K562 (cell line): ENCODE data around the gene FANCD2. TPM values are rescaled to one million over a fixed set of nuclear protein-coding genes. Genes with fewer than 3 reads are reported as not detected.

ENCODE experiments used
- ATAC-seq: fragments of 200-7000 bp; cut with Tn5 transposase; 3 replicates; pipeline ENCODE4 v1.9.1; 2020; ENCODE audit warnings: moderate library complexity
- BruUV-seq: library from RNA; stranded (reverse); fragments of 400-500 nt; replicated peaks from 2 replicates; lab custom pipeline; 2021; lab: Mats Ljungman, UMichigan
- CTCF ChIA-PET: fragments of 300-600 bp; formaldehyde crosslinking; extraction: SDS; loops from one replicate; lab custom pipeline; 2021; ENCODE audit warnings: low intra/inter-chr PET ratio; lab: Yijun Ruan, JAX
- POLR2A ChIA-PET: fragments of 300-600, 350-650 bp; sonication (Branson Sonifier 250); formaldehyde crosslinking; extraction: SDS; loops from one replicate; lab custom pipeline; 2021; ENCODE audit warnings: antibody characterized with exemption, inconsistent platforms; lab: Yijun Ruan, JAX
- DNase-seq, 4 experiments: peaks; one replicate each; pipeline versions ENCODE4 v3.0.0 to v3.0.0-alpha.2; 2011 to 2018; ENCODE audit warnings: low spot score in 3 of 4, mixed read lengths in 3 of 4; ENCODE audit errors: extremely low read depth in 1 of 4
- FAIRE-seq: peaks from 2 replicates; lab custom pipeline; 2011; peaks lifted over from hg19 to GRCh38; lab: Jason Lieb, UNC
- H2AFZ ChIP-seq: 2 replicates; pipeline ENCODE4 v1.6.0; 2011; ENCODE audit warnings: low read depth, low read length, control low read depth, inconsistent platforms
- H3K27ac ChIP-seq: fragments of 200-600 bp; 3 replicates; pipeline ENCODE4 v1.8.0; 2011; ENCODE audit warnings: low read depth, mild to moderate bottlenecking, control low read depth, inconsistent platforms, low read length, moderate library complexity, mixed read lengths; ENCODE audit errors: extremely low read depth
- H3K27me3 ChIP-seq, 2 experiments: fragments of 300-600 bp in 1 of 2; 2 replicates in 1 of 2; 3 replicates in 1 of 2; pipeline versions ENCODE4 v1.6.0 to v1.8.0; 2011; ENCODE audit warnings: inconsistent platforms in 2 of 2, low read length in 2 of 2, mild to moderate bottlenecking in 1 of 2, mixed read lengths in 1 of 2, moderate library complexity in 1 of 2; ENCODE audit not compliant: control insufficient read depth in 2 of 2, insufficient read depth in 2 of 2
- H3K36me3 ChIP-seq: fragments of 300-600 bp; 3 replicates; pipeline ENCODE4 v1.8.0; 2011; ENCODE audit warnings: mild to moderate bottlenecking, low read length, inconsistent platforms; ENCODE audit not compliant: control insufficient read depth, insufficient read depth
- H3K4me1 ChIP-seq, 2 experiments: fragments of 200-600 bp in 1 of 2; replicated peaks in 1 of 2; 2 replicates in 1 of 2; 3 replicates in 1 of 2; pipeline versions ENCODE4 v1.5.1 to v1.8.0; 2011; ENCODE audit warnings: inconsistent platforms in 2 of 2, low read length in 2 of 2, mild to moderate bottlenecking in 1 of 2, mixed read lengths in 1 of 2, moderate library complexity in 1 of 2; ENCODE audit not compliant: control insufficient read depth in 2 of 2, insufficient read depth in 2 of 2
- H3K4me2 ChIP-seq: 2 replicates; pipeline ENCODE4 v1.6.1; 2011; ENCODE audit warnings: low read length, control low read depth, inconsistent platforms, mixed read lengths; ENCODE audit not compliant: insufficient read depth
- H3K4me3 ChIP-seq: fragments of 200-600 bp; sonication (generic), shearing (Covaris generic); 2 replicates; pipeline ENCODE4 v1.5.1; 2016; ENCODE audit warnings: control low read depth, inconsistent platforms
- H3K79me2 ChIP-seq: fragments of 200-600 bp; 3 replicates; pipeline ENCODE4 v1.8.0; 2011; ENCODE audit warnings: low read length, inconsistent platforms; ENCODE audit not compliant: control insufficient read depth, insufficient read depth
- H3K9ac ChIP-seq, 2 experiments: 2 replicates each; pipeline versions ENCODE4 v1.6.0 to v1.6.1; 2011; ENCODE audit warnings: low read depth in 2 of 2, low read length in 2 of 2, control low read depth in 1 of 2, inconsistent platforms in 1 of 2, mild to moderate bottlenecking in 1 of 2, mixed read lengths in 1 of 2; ENCODE audit not compliant: insufficient read depth in 1 of 2
- H3K9me1 ChIP-seq: one replicate; pipeline ENCODE4 v1.6.0; 2011; ENCODE audit warnings: inconsistent platforms, mild to moderate bottlenecking, low read length, moderate library complexity; ENCODE audit not compliant: control insufficient read depth, insufficient read depth
- H3K9me3 ChIP-seq: replicated peaks from 2 replicates; pipeline ENCODE4 v1.5.1; 2011; ENCODE audit warnings: low read depth, low read length, inconsistent platforms; ENCODE audit not compliant: control insufficient read depth, insufficient read depth
- H4K20me1 ChIP-seq: replicated peaks from 2 replicates; pipeline ENCODE4 v1.6.1; 2011; ENCODE audit warnings: low read length, inconsistent platforms, mixed read lengths; ENCODE audit not compliant: control insufficient read depth, insufficient read depth
- CBFA2T2 ChIP-seq: fragments of 450-650 bp; conservative IDR thresholded peaks from 2 replicates; pipeline ENCODE4 v1.6.1; 2017; ENCODE audit warnings: mild to moderate bottlenecking
- CREB3 ChIP-seq: fragments of 450-650 bp; conservative IDR thresholded peaks from 2 replicates; pipeline ENCODE4 v1.6.1; 2016; ENCODE audit warnings: missing genetic modification characterization, low read depth, mild to moderate bottlenecking, missing compliant biosample characterization, moderate library complexity
- GTF2E2 ChIP-seq: fragments of 200-800 bp; sonication (Bioruptor generic); IDR thresholded peaks from 2 replicates; pipeline ENCODE4 v1.6.1; 2016; ENCODE audit warnings: missing genetic modification characterization, missing compliant biosample characterization
- MITF ChIP-seq: IDR thresholded peaks from 2 replicates; pipeline ENCODE4 v1.6.1; 2014; ENCODE audit warnings: antibody characterized with exemption
- MTA1 ChIP-seq: fragments of 450-650 bp; IDR thresholded peaks from 2 replicates; pipeline ENCODE4 v1.6.1; 2017; ENCODE audit warnings: borderline replicate concordance
- MYBL2 ChIP-seq, 2 experiments: fragments of 450-650 bp in 1 of 2; sonication (generic) in 1 of 2; formaldehyde crosslinking in 1 of 2; IDR thresholded peaks; 2 replicates each; pipeline versions ENCODE4 v1.6.1 to v1.8.1; 2017 to 2022; ENCODE audit warnings: borderline replicate concordance in 1 of 2, inconsistent platforms in 1 of 2, low read depth in 1 of 2, mild to moderate bottlenecking in 1 of 2, missing genetic modification reagents in 1 of 2, moderate library complexity in 1 of 2
- POLR2A ChIP-seq: fragments of 450-650 bp; conservative IDR thresholded peaks from 2 replicates; pipeline ENCODE4 v1.6.1; 2016
- POLR2AphosphoS2 ChIP-seq: IDR thresholded peaks from 2 replicates; pipeline ENCODE4 v1.6.1; 2012; ENCODE audit warnings: low read length, improper control_type of control experiment
- POLR2AphosphoS5 ChIP-seq: IDR thresholded peaks from 2 replicates; pipeline ENCODE4 v1.6.1; 2011; ENCODE audit warnings: mild to moderate bottlenecking, low read depth, low read length, moderate library complexity; ENCODE audit not compliant: control insufficient read depth, insufficient read depth
- RBM15 ChIP-seq: fragments of 200-400 bp; formaldehyde crosslinking; IDR thresholded peaks from 2 replicates; pipeline ENCODE4 v1.6.1; 2018; ENCODE audit warnings: mild to moderate bottlenecking, low read length, moderate library complexity; ENCODE audit not compliant: insufficient read depth
- SUPT5H ChIP-seq: fragments of 450-650 bp; IDR thresholded peaks from 2 replicates; pipeline ENCODE4 v1.6.1; 2016
- ZBTB26 ChIP-seq: fragments of 450-650 bp; formaldehyde crosslinking; IDR thresholded peaks from 2 replicates; pipeline ENCODE4 v1.4.0; 2022; ENCODE audit warnings: missing genetic modification characterization
- ZNF431 ChIP-seq: sonication (generic); formaldehyde crosslinking; IDR thresholded peaks from 2 replicates; pipeline ENCODE4 v1.8.0; 2022; ENCODE audit warnings: mild to moderate bottlenecking, missing genetic modification reagents
- WGBS: fragments of 100-300 bp; shearing (Covaris generic); methylation state at CpG from one replicate; pipeline ENCODE4 v1.1.6; 2016; ENCODE audit warnings: low coverage, mixed read lengths; ENCODE audit not compliant: insufficient coverage; ENCODE audit errors: missing lambda C conversion rate; 5-methylcytosine and 5-hydroxymethylcytosine counted together
- in situ Hi-C: fragments of 300-500 bp; cut with MboI; formaldehyde crosslinking; loops from 4 replicates; pipeline ENCODE4 v1.15.0; 2018; ENCODE audit warnings: inconsistent platforms, mixed read lengths
- intact Hi-C: fragments of 100-400 bp; cut with micrococcal nuclease; formaldehyde crosslinking; loops from 2 replicates; pipeline ENCODE4 v1.14.2; 2022
- polyA plus RNA-seq, 8 experiments: library from polyadenylated mRNA; depleted of rRNA in 4 of 8; stranded (reverse) in 5 of 8; unstranded in 3 of 8; fragments of >200 nt; fragmentation: Nextera tagmentation in 2 of 8; fragmentation: Illumina TruSeq in 1 of 8; extraction: Ambion mirVana in 2 of 8; extraction: Trizol in 1 of 8; gene quantifications; 2 replicates each; pipeline versions ENCODE4 v1.2.1 to v1.2.3, GENCODE V29; 2011 to 2014; ENCODE audit warnings: inconsistent platforms in 1 of 8, missing spikeins in 1 of 8
- total RNA-seq, 7 experiments: library from RNA; depleted of rRNA in 6 of 7; stranded (reverse); fragments of >200 nt in 6 of 7; fragmentation: Illumina TruSeq in 2 of 7; extraction: Trizol in 2 of 7; gene quantifications; 2 replicates each; pipeline versions ENCODE4 v1.2.1 to v1.2.3, GENCODE V29; 2011 to 2021; ENCODE audit warnings: low replicate concordance in 1 of 7
- TF ChIP-seq, protein P1 (sequence below), 2 experiments: fragments of 450-650 bp; conservative IDR thresholded peaks; 2 replicates each; pipeline ENCODE4 v1.6.1; 2017; ENCODE audit warnings: mild to moderate bottlenecking in 2 of 2, moderate library complexity in 2 of 2
- TF ChIP-seq, protein P2 (sequence below), 2 experiments: fragments of 450-650 bp in 1 of 2; sonication (generic) in 1 of 2; formaldehyde crosslinking in 1 of 2; IDR thresholded peaks in 1 of 2; conservative IDR thresholded peaks in 1 of 2; 2 replicates each; pipeline versions ENCODE4 v1.6.1 to v1.8.1; 2016 to 2023; ENCODE audit warnings: mild to moderate bottlenecking in 2 of 2, moderate library complexity in 2 of 2, inconsistent platforms in 1 of 2, missing genetic modification reagents in 1 of 2

The FANCD2 gene
- total and polyA plus RNA-seq, 9 of the 15 experiments (the other 6 are each of a cell fraction or from before 2014, with no cell fraction given), result 59.4 to 137 (median 96.1) TPM

- peaks cover 6% of the 10 kb centered on the region for H4K20me1 ChIP-seq
- H3K27ac ChIP-seq, result no peak overlapping the region
- TF ChIP-seq CREB3 (tag) (no peak), ZNF431 (CRISPR knock-in tag) (no peak), SUPT5H (peak; percentile 26; the same call in 1 of the 2 replicates), RBM15 (no peak), ZBTB26 (CRISPR knock-in tag) (0 out of 2 replicates have a peak, but pooled peaks have one; percentile 20), POLR2AphosphoS2 (peak; percentile 81), MTA1 (no peak), POLR2AphosphoS5 (0 out of 2 replicates have a peak, but pooled peaks have one; percentile 7), MITF (no peak), GTF2E2 (tag) (no peak), POLR2A (peak; percentile 19; the same call in 1 of the 2 replicates), CBFA2T2 (no peak), MYBL2 (IDR thresholded peaks at IDR 0.05; ENCODE audit: low read depth) (no peak), MYBL2 (CRISPR knock-in tag; IDR thresholded peaks at IDR 0.05; ENCODE audit: borderline replicate concordance) (no peak)
- TF ChIP-seq, protein P1, sequence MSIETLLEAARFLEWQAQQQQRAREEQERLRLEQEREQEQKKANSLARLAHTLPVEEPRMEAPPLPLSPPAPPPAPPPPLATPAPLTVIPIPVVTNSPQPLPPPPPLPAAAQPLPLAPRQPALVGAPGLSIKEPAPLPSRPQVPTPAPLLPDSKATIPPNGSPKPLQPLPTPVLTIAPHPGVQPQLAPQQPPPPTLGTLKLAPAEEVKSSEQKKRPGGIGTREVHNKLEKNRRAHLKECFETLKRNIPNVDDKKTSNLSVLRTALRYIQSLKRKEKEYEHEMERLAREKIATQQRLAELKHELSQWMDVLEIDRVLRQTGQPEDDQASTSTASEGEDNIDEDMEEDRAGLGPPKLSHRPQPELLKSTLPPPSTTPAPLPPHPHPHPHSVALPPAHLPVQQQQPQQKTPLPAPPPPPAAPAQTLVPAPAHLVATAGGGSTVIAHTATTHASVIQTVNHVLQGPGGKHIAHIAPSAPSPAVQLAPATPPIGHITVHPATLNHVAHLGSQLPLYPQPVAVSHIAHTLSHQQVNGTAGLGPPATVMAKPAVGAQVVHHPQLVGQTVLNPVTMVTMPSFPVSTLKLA (conservative IDR thresholded peaks at IDR 0.05), result no peak
- TF ChIP-seq, protein P2, sequence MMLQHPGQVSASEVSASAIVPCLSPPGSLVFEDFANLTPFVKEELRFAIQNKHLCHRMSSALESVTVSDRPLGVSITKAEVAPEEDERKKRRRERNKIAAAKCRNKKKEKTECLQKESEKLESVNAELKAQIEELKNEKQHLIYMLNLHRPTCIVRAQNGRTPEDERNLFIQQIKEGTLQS (IDR thresholded peaks at IDR 0.05), result no peak
- TF ChIP-seq, protein P2 (CRISPR knock-in tag; conservative IDR thresholded peaks at IDR 0.05), result no peak
- no peak overlapping the region for H3K4me2 ChIP-seq
- 89% methylated on average over 5 of the region's 5 CpGs for WGBS
- peaks cover 5% of the 10 kb centered on the region for H3K9me1 ChIP-seq
- H3K79me2 ChIP-seq, result no peaks in the 10 kb centered on the region
- intact Hi-C loops (no loop called here), in situ Hi-C loops (no loop called here)
- FAIRE-seq (no peak), ATAC-seq (no peak), DNase-seq (no peak)
- H2AFZ ChIP-seq, result no peak overlapping the region
- BruUV-seq, result no TSS peak
- ChIA-PET POLR2A (interaction anchor here (0.6 to 1.7 kb wide), 5 partner anchors 11 to 137 kb away, joined by 3 to 5 read pairs (median 4); partner anchors contain the start of genes CRELD1 and VHL), CTCF (no interaction called here)
- H3K9ac ChIP-seq, result peak overlapping the region in 1 of 2 experiments; percentile 14; a peak in 1 of 4 replicates
- peaks cover 3 to 16% of the 10 kb centered on the region in 2 experiments; a peak in 3 of 5 replicates for H3K4me1 ChIP-seq
- no peaks in the 10 kb centered on the region for H3K27me3 ChIP-seq
- H3K4me3 ChIP-seq, result no peak overlapping the region
- no peaks in the 10 kb centered on the region for H3K9me3 ChIP-seq
- peaks cover 28% of the 10 kb centered on the region for H3K36me3 ChIP-seq
Observed at GRCh38 chr3:10004960-10005564, 21.2 kb upstream of the FANCD2 start.
